ENCODE results near the gene MYO3A.

MYO3A gene

DNA sequence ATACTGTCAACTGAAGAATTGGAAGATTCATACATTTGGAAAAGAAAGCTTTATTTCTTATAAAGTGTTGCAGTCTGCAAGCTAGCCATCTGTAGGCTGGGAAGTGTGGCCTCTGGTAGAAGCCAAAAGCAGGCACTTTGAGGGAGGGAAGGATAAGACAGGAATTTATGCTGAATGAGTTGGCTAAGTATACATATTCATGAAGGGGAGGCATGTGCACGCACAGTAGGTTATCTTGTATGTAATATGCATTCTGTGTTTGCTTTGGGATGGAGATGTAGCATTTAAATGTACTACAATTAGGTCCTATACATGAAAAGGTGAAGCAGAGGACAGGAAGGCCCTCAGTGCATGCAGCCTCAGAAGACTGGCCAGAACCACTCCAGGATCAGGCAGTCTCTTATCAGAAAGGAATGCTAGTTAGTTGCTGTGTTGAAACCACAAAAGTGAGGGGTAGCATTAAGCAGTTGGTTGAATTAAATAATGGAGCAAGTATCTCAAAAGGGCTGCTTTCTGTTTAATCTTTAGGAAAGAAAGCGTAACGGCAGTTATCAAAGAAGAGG lies 40.9 kb downstream of the MYO3A start:
- Histone ChIP-seq H3K9ac (ENCODE audit: low read depth, low read length, poor library complexity) (no peak overlapping the region), H2AFZ (ENCODE audit: low read length) (no peak overlapping the region), H3K4me1 (ENCODE audit: control insufficient read depth in 2 of 2, insufficient read depth in 1 of 2, low read depth in 1 of 2, low read length in 2 of 2) (no peaks in the 10 kb centered on the region), H2BK12ac (ENCODE audit: low read length) (no peak overlapping the region), H3K23ac (ENCODE audit: low read depth, low read length, poor library complexity) (no peak overlapping the region), H2AK5ac (ENCODE audit: low read depth, low read length) (no peak overlapping the region), H3K18ac (ENCODE audit: low read length) (no peak overlapping the region), H3K4ac (ENCODE audit: low read length) (no peak overlapping the region), H2BK15ac (ENCODE audit: low read length) (no peak overlapping the region), H3K79me1 (ENCODE audit: low read depth, low read length) (no peaks in the 10 kb centered on the region), H3K4me2 (ENCODE audit: insufficient read depth, low read length, poor library complexity, severe bottlenecking) (no peak overlapping the region), H3K14ac (ENCODE audit: low read length) (no peak overlapping the region), H2BK5ac (ENCODE audit: low read length) (no peak overlapping the region), H3K9me3 (replicated peaks in 1 of 2; ENCODE audit: control insufficient read depth in 2 of 2, insufficient read depth in 1 of 2, low read depth in 1 of 2, low read length in 2 of 2) (no peaks in the 10 kb centered on the region), H2BK120ac (ENCODE audit: low read depth, low read length) (no peak overlapping the region), H4K8ac (ENCODE audit: low read depth, low read length) (no peak overlapping the region), H3K27ac (replicated peaks; ENCODE audit: low read length) (no peak overlapping the region), H3K4me3 (ENCODE audit: low read length in 2 of 2) (no peak overlapping the region), H4K91ac (ENCODE audit: low read depth, low read length, poor library complexity) (no peak overlapping the region), H3K27me3 (ENCODE audit: control insufficient read depth in 3 of 3, insufficient read depth in 3 of 3, low read depth in 1 of 3, low read length in 3 of 3) (no peaks in the 10 kb centered on the region), H3K36me3 (replicated peaks in 1 of 2; ENCODE audit: control insufficient read depth in 2 of 2, insufficient read depth in 2 of 2, low read length in 2 of 2) (no peaks in the 10 kb centered on the region)
- no CpG with 5 or more reads among the region's 3 CpGs for WGBS, 2 donors (ENCODE audit: extremely low coverage in 2 of 2, insufficient read length in 2 of 2, insufficient replicate concordance in 1 of 2)
- no peak for DNase-seq (ENCODE audit: low spot score)

DNA sequence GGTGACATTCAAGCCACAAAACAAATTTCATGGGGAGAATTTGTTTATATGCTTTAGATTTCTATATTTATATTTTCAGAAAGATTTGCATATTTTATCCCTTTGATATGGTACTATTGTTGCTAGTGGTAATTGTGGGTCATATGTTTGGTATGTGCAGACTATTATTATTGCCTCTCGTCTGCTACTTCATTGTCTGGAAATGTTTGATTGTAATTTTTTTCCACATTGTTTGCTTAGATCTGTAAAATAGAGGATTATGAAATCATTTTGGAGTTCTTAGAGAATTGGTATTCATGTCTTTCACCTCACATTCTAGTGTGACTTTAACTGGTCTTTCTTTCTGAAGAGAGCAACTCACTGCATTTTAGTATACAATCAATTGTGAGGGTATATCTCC lies 44.7 kb downstream of the MYO3A start:
- WGBS, 2 donors (ENCODE audit: extremely low coverage in 2 of 2, insufficient read length in 2 of 2, insufficient replicate concordance in 1 of 2): no CpG with 5 or more reads among the region's 1 CpG
- no peak for DNase-seq (ENCODE audit: low spot score)
- no peak overlapping the region for H2AK5ac ChIP-seq (ENCODE audit: low read depth, low read length)

DNA sequence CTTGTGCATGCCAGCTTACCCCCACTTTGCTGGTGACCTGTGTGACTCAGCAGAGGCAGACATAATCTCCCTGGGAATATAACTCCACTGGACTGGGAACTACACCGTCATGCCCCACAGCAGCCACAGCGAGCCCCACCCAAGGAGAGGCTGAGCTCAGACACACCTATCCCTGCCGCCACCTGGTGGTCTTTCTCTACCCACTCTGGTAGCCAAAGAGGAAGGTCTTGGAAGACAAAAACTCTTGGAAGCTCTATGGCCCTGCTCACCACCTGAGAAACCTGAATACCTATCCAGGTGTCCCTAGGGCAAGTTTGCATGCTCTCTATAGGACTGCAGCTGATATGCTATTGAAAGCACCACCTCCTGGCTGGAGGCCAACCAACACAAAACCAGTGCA lies 48.1 kb downstream of the MYO3A start:
- Histone ChIP-seq H2BK12ac (ENCODE audit: low read length) (no peak overlapping the region), H3K9me3 (replicated peaks in 1 of 2; ENCODE audit: control insufficient read depth in 2 of 2, insufficient read depth in 1 of 2, low read depth in 1 of 2, low read length in 2 of 2) (no peaks in the 10 kb centered on the region), H3K4me1 (ENCODE audit: control insufficient read depth in 2 of 2, insufficient read depth in 1 of 2, low read depth in 1 of 2, low read length in 2 of 2) (no peaks in the 10 kb centered on the region), H2BK120ac (ENCODE audit: low read depth, low read length) (no peak overlapping the region), H3K79me1 (ENCODE audit: low read depth, low read length) (no peaks in the 10 kb centered on the region), H3K14ac (ENCODE audit: low read length) (no peak overlapping the region), H3K4me2 (ENCODE audit: insufficient read depth, low read length, poor library complexity, severe bottlenecking) (no peak overlapping the region), H3K4ac (ENCODE audit: low read length) (no peak overlapping the region), H2AFZ (ENCODE audit: low read length) (no peak overlapping the region), H3K36me3 (replicated peaks in 1 of 2; ENCODE audit: control insufficient read depth in 2 of 2, insufficient read depth in 2 of 2, low read length in 2 of 2) (no peaks in the 10 kb centered on the region), H2BK15ac (ENCODE audit: low read length) (no peak overlapping the region), H2AK5ac (ENCODE audit: low read depth, low read length) (no peak overlapping the region), H3K27ac (replicated peaks; ENCODE audit: low read length) (no peak overlapping the region), H3K4me3 (ENCODE audit: low read length in 2 of 2) (no peak overlapping the region), H4K91ac (ENCODE audit: low read depth, low read length, poor library complexity) (no peak overlapping the region), H3K9ac (ENCODE audit: low read depth, low read length, poor library complexity) (no peak overlapping the region), H3K23ac (ENCODE audit: low read depth, low read length, poor library complexity) (no peak overlapping the region), H3K27me3 (ENCODE audit: control insufficient read depth in 3 of 3, insufficient read depth in 3 of 3, low read depth in 1 of 3, low read length in 3 of 3) (no peaks in the 10 kb centered on the region), H3K18ac (ENCODE audit: low read length) (no peak overlapping the region), H4K8ac (ENCODE audit: low read depth, low read length) (no peak overlapping the region), H2BK5ac (ENCODE audit: low read length) (no peak overlapping the region)
- DNase-seq (ENCODE audit: low spot score): no peak
- no CpG with 5 or more reads among the region's 3 CpGs for WGBS, 2 donors (ENCODE audit: extremely low coverage in 2 of 2, insufficient read length in 2 of 2, insufficient replicate concordance in 1 of 2)

More for the DNA sequence above, 44.7 kb downstream of the MYO3A start:
- no peak overlapping the region for H3K14ac ChIP-seq (ENCODE audit: low read length)
- H2BK5ac ChIP-seq (ENCODE audit: low read length): no peak overlapping the region
- H3K9me3 ChIP-seq (replicated peaks in 1 of 2; ENCODE audit: control insufficient read depth in 2 of 2, insufficient read depth in 1 of 2, low read depth in 1 of 2, low read length in 2 of 2): no peaks in the 10 kb centered on the region
- no peak overlapping the region for H2AFZ ChIP-seq (ENCODE audit: low read length)
- H3K79me1 ChIP-seq (ENCODE audit: low read depth, low read length): no peaks in the 10 kb centered on the region
- H3K23ac ChIP-seq (ENCODE audit: low read depth, low read length, poor library complexity): no peak overlapping the region
- H3K4ac ChIP-seq (ENCODE audit: low read length): no peak overlapping the region
- no peak overlapping the region for H3K27ac ChIP-seq (replicated peaks; ENCODE audit: low read length)
- H2BK120ac ChIP-seq (ENCODE audit: low read depth, low read length): no peak overlapping the region
- H3K27me3 ChIP-seq (ENCODE audit: control insufficient read depth in 3 of 3, insufficient read depth in 3 of 3, low read depth in 1 of 3, low read length in 3 of 3): no peaks in the 10 kb centered on the region
- H3K36me3 ChIP-seq (replicated peaks in 1 of 2; ENCODE audit: control insufficient read depth in 2 of 2, insufficient read depth in 2 of 2, low read length in 2 of 2): no peaks in the 10 kb centered on the region
- no peak overlapping the region for H3K4me2 ChIP-seq (ENCODE audit: insufficient read depth, low read length, poor library complexity, severe bottlenecking)
- no peak overlapping the region for H3K18ac ChIP-seq (ENCODE audit: low read length)
- H4K8ac ChIP-seq (ENCODE audit: low read depth, low read length): no peak overlapping the region
- H3K4me1 ChIP-seq (ENCODE audit: control insufficient read depth in 2 of 2, insufficient read depth in 1 of 2, low read depth in 1 of 2, low read length in 2 of 2): no peaks in the 10 kb centered on the region
- H4K91ac ChIP-seq (ENCODE audit: low read depth, low read length, poor library complexity): no peak overlapping the region
- no peak overlapping the region for H2BK15ac ChIP-seq (ENCODE audit: low read length)
- H3K4me3 ChIP-seq (ENCODE audit: low read length in 2 of 2): no peak overlapping the region
- no peak overlapping the region for H3K9ac ChIP-seq (ENCODE audit: low read depth, low read length, poor library complexity)
- no peak overlapping the region for H2BK12ac ChIP-seq (ENCODE audit: low read length)

DNA sequence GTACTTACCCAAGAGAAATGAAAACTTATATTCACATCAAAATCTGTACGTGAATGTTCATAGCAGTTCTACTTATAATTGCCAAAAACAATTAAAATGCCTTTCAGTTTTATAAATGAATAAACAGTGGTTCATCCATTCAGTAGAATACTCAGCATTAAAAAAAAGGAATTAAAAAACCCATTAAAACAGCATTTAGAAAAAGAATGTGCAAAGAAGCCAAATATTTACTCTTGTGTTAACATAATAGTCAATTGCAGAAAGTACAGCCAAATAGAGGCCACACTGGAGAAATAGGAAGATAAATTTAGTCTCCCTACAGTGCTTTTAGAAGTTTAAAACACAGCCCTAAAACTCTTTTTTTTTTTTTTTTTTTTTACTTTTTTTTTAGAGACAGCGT lies 54.6 kb downstream of the MYO3A start:
- H3K4me3 ChIP-seq (ENCODE audit: low read length in 2 of 2): no peak overlapping the region
- H2BK12ac ChIP-seq (ENCODE audit: low read length): no peak overlapping the region
- H3K14ac ChIP-seq (ENCODE audit: low read length): no peak overlapping the region
- no peaks in the 10 kb centered on the region for H3K4me1 ChIP-seq (ENCODE audit: control insufficient read depth in 2 of 2, insufficient read depth in 1 of 2, low read depth in 1 of 2, low read length in 2 of 2)
- no peak for DNase-seq (ENCODE audit: low spot score)
- H4K91ac ChIP-seq (ENCODE audit: low read depth, low read length, poor library complexity): no peak overlapping the region
- WGBS, 2 donors (ENCODE audit: extremely low coverage in 2 of 2, insufficient read length in 2 of 2, insufficient replicate concordance in 1 of 2): no CpG with 5 or more reads among the region's 2 CpGs
- no peaks in the 10 kb centered on the region for H3K27me3 ChIP-seq (ENCODE audit: control insufficient read depth in 3 of 3, insufficient read depth in 3 of 3, low read depth in 1 of 3, low read length in 3 of 3)
- no peak overlapping the region for H3K9ac ChIP-seq (ENCODE audit: low read depth, low read length, poor library complexity)
- H2BK15ac ChIP-seq (ENCODE audit: low read length): no peak overlapping the region
- H3K79me1 ChIP-seq (ENCODE audit: low read depth, low read length): no peaks in the 10 kb centered on the region
- no peak overlapping the region for H3K18ac ChIP-seq (ENCODE audit: low read length)
- H3K4ac ChIP-seq (ENCODE audit: low read length): no peak overlapping the region
- no peak overlapping the region for H3K4me2 ChIP-seq (ENCODE audit: insufficient read depth, low read length, poor library complexity, severe bottlenecking)
- no peak overlapping the region for H4K8ac ChIP-seq (ENCODE audit: low read depth, low read length)
- no peak overlapping the region for H2AK5ac ChIP-seq (ENCODE audit: low read depth, low read length)
- H2BK5ac ChIP-seq (ENCODE audit: low read length): no peak overlapping the region
- no peak overlapping the region for H3K23ac ChIP-seq (ENCODE audit: low read depth, low read length, poor library complexity)
- no peaks in the 10 kb centered on the region for H3K36me3 ChIP-seq (replicated peaks in 1 of 2; ENCODE audit: control insufficient read depth in 2 of 2, insufficient read depth in 2 of 2, low read length in 2 of 2)
- H2AFZ ChIP-seq (ENCODE audit: low read length): no peak overlapping the region
- no peak overlapping the region for H3K27ac ChIP-seq (replicated peaks; ENCODE audit: low read length)
- no peaks in the 10 kb centered on the region for H3K9me3 ChIP-seq (replicated peaks in 1 of 2; ENCODE audit: control insufficient read depth in 2 of 2, insufficient read depth in 1 of 2, low read depth in 1 of 2, low read length in 2 of 2)
- no peak overlapping the region for H2BK120ac ChIP-seq (ENCODE audit: low read depth, low read length)

Data from neuronal stem cell (in vitro differentiated cells).